ENCODE data around the gene NRG2. TPM values are rescaled to one million over a fixed set of nuclear protein-coding genes. Genes with fewer than 3 reads are reported as not detected.

Gene NRG2
- polyA plus RNA-seq, 3 donors = 0.01 TPM; not detected in 2

DNA sequence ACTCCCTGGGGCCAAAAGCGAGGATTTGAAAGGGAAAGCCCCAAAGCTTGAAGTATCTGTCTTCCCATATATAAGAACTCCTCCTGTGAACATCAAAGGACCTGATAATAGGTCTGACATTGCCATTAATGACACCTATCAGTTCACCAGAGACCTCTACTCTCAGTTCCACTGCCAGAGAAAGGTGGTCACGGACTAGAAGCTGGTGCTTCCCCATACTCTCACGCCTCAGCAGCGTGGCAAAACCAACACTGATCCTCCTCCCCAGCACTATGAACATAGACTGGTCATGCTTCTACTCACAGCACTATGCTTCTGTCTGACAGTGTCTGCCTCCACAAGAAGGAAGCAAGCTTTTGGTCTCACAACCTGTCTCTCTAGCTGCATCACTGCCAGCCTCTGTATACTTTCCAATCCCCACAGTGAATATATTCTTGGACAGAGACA, 37.9 kb downstream of the NRG2 start:
- DNase-seq = no peak

GRCh38 chr5:140004174-140004573, 38.9 kb downstream of the NRG2 start:
- Histone ChIP-seq H3K79me2 (ENCODE audit: insufficient read depth, low read length) (no peaks in the 10 kb centered on the region), H3K4me1 (ENCODE audit: control insufficient read depth in 1 of 2, insufficient read depth in 2 of 2, low read length in 2 of 2) (no peaks in the 10 kb centered on the region), H3K9ac (ENCODE audit: insufficient read depth, low read length, poor library complexity, severe bottlenecking) (no peak overlapping the region), H3K4me2 (replicated peaks; ENCODE audit: extremely low read depth, low read length, poor library complexity, severe bottlenecking) (no peak overlapping the region), H3K36me3 (replicated peaks in 1 of 2; ENCODE audit: control insufficient read depth in 1 of 2, insufficient read depth in 2 of 2, low read length in 2 of 2) (no peaks in the 10 kb centered on the region), H4K20me1 (ENCODE audit: insufficient read depth, low read length) (no peaks in the 10 kb centered on the region), H2AFZ (ENCODE audit: insufficient read depth, low read depth, low read length, poor library complexity, severe bottlenecking) (no peak overlapping the region), H3K27me3 (ENCODE audit: control insufficient read depth in 2 of 2, insufficient read depth in 2 of 2, low read length in 2 of 2) (peaks cover 40 to 50% of the 10 kb centered on the region in 2 donors), H3K4me3 (replicated peaks in 1 of 3; ENCODE audit: low read depth in 2 of 3, low read length in 3 of 3) (no peak overlapping the region), H3K27ac (ENCODE audit: low read depth in 1 of 2, low read length in 2 of 2) (no peak overlapping the region), H3K9me3 (replicated peaks in 1 of 2; ENCODE audit: control insufficient read depth in 1 of 2, insufficient read depth in 1 of 2, low read length in 2 of 2) (no peaks in the 10 kb centered on the region)
- Mint-ChIP-seq H3K9me3 (no peaks in the 10 kb centered on the region), H3K27me3 (ENCODE audit: low read depth in 3 of 3) (peaks cover 24 to 57% (median 33%) of the 10 kb centered on the region in 3 donors), H3K4me1 (no peaks in the 10 kb centered on the region), H3K36me3 (no peaks in the 10 kb centered on the region), H3K27ac (no peak overlapping the region), H3K4me3 (peak overlapping the region in 1 of 2 donors; percentile 18)
- intact Hi-C loops (cut with micrococcal nuclease) = no loop called here
- WGBS (ENCODE audit: insufficient coverage) = 100% methylated on average over 1 of the region's 2 CpGs
- TF ChIP-seq, protein P1, sequence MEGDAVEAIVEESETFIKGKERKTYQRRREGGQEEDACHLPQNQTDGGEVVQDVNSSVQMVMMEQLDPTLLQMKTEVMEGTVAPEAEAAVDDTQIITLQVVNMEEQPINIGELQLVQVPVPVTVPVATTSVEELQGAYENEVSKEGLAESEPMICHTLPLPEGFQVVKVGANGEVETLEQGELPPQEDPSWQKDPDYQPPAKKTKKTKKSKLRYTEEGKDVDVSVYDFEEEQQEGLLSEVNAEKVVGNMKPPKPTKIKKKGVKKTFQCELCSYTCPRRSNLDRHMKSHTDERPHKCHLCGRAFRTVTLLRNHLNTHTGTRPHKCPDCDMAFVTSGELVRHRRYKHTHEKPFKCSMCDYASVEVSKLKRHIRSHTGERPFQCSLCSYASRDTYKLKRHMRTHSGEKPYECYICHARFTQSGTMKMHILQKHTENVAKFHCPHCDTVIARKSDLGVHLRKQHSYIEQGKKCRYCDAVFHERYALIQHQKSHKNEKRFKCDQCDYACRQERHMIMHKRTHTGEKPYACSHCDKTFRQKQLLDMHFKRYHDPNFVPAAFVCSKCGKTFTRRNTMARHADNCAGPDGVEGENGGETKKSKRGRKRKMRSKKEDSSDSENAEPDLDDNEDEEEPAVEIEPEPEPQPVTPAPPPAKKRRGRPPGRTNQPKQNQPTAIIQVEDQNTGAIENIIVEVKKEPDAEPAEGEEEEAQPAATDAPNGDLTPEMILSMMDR (IDR thresholded peaks at IDR 0.05) = no peak
- DNase-seq = no peak

More for the DNA sequence above, 37.9 kb downstream of the NRG2 start:
- TF ChIP-seq, protein P1 (IDR thresholded peaks at IDR 0.05) = no peak
- no peaks in the 10 kb centered on the region for H3K79me2 ChIP-seq (ENCODE audit: insufficient read depth, low read length)
- peaks cover 40 to 50% of the 10 kb centered on the region in 2 donors for H3K27me3 ChIP-seq (ENCODE audit: control insufficient read depth in 2 of 2, insufficient read depth in 2 of 2, low read length in 2 of 2)
- H3K9ac ChIP-seq (ENCODE audit: insufficient read depth, low read length, poor library complexity, severe bottlenecking) = no peak overlapping the region
- H3K36me3 ChIP-seq (replicated peaks in 1 of 2; ENCODE audit: control insufficient read depth in 1 of 2, insufficient read depth in 2 of 2, low read length in 2 of 2) = no peaks in the 10 kb centered on the region
- H3K27ac ChIP-seq (ENCODE audit: low read depth in 1 of 2, low read length in 2 of 2) = no peak overlapping the region
- H4K20me1 ChIP-seq (ENCODE audit: insufficient read depth, low read length) = no peaks in the 10 kb centered on the region
- no peak overlapping the region for H3K4me3 ChIP-seq (replicated peaks in 1 of 3; ENCODE audit: low read depth in 2 of 3, low read length in 3 of 3)
- H3K4me3 Mint-ChIP-seq = no peak overlapping the region
- WGBS (ENCODE audit: insufficient coverage) = 83% methylated on average over 3 of the region's 4 CpGs
- H2AFZ ChIP-seq (ENCODE audit: insufficient read depth, low read depth, low read length, poor library complexity, severe bottlenecking) = no peak overlapping the region
- no peaks in the 10 kb centered on the region for H3K36me3 Mint-ChIP-seq
- H3K4me2 ChIP-seq (replicated peaks; ENCODE audit: extremely low read depth, low read length, poor library complexity, severe bottlenecking) = no peak overlapping the region
- no peaks in the 10 kb centered on the region for H3K4me1 Mint-ChIP-seq
- no peak overlapping the region for H3K27ac Mint-ChIP-seq
- H3K4me1 ChIP-seq (ENCODE audit: control insufficient read depth in 1 of 2, insufficient read depth in 2 of 2, low read length in 2 of 2) = no peaks in the 10 kb centered on the region
- peaks cover 0 to 3% (median 0%) of the 10 kb centered on the region in 7 donors for H3K9me3 Mint-ChIP-seq
- intact Hi-C loops (cut with micrococcal nuclease) = no loop called here
- H3K27me3 Mint-ChIP-seq (ENCODE audit: low read depth in 3 of 3) = peaks cover 17 to 63% (median 28%) of the 10 kb centered on the region in 3 donors
- no peaks in the 10 kb centered on the region for H3K9me3 ChIP-seq (replicated peaks in 1 of 2; ENCODE audit: control insufficient read depth in 1 of 2, insufficient read depth in 1 of 2, low read length in 2 of 2)
